IPS DF 4.7 (cell line): ENCODE data around the gene MIF4GD.
"Not testable (repeated sequence)": the region's sequence is repeated elsewhere in the genome, so short reads cannot be mapped to it uniquely, and the experiment has no call there.

Experiments
- DNase-seq: peaks from one replicate; pipeline ENCODE4 v3.0.0-alpha.2; 2013; ENCODE audit warnings: low spot score; ENCODE audit errors: extremely low read depth

MIF4GD gene

GRCh38 chr17:75288770-75289114, 17.7 kb upstream of the MIF4GD start:
- DNase-seq: no peak

GRCh38 chr17:75288359-75288758, 17.3 kb upstream of the MIF4GD start:
- DNase-seq: no peak

- no peak for DNase-seq
Measured at GRCh38 chr17:75287221-75287620, 16.2 kb upstream of the MIF4GD start.

- DNase-seq: no peak
Measured at GRCh38 chr17:75285123-75285522, 14.1 kb upstream of the MIF4GD start.

- DNase-seq: not testable (repeated sequence)
Measured at GRCh38 chr17:75280189-75280588, 9.2 kb upstream of the MIF4GD start.

- DNase-seq: no peak
Measured at GRCh38 chr17:75277664-75278071, 6.6 kb upstream of the MIF4GD start.

GRCh38 chr17:75273977-75274708, 3.1 kb upstream of the MIF4GD start:
- DNase-seq: no peak

GRCh38 chr17:75272848-75273184, 1.8 kb upstream of the MIF4GD start:
- no peak for DNase-seq

- DNase-seq: no peak
Measured at GRCh38 chr17:75271955-75272847, 1.2 kb upstream of the MIF4GD start.

GRCh38 chr17:75271233-75271954, 363 bp upstream of the MIF4GD start:
- DNase-seq: no peak

GRCh38 chr17:75270218-75270965, 639 bp downstream of the MIF4GD start:
- no peak for DNase-seq

- no peak for DNase-seq
Measured at GRCh38 chr17:75269844-75270217, 1.2 kb downstream of the MIF4GD start.

GRCh38 chr17:75267411-75268232, 3.4 kb downstream of the MIF4GD start:
- DNase-seq: peak; percentile 66

- no peak for DNase-seq
Measured at GRCh38 chr17:75267153-75267410, 3.9 kb downstream of the MIF4GD start.

- DNase-seq: no peak
Measured at GRCh38 chr17:75266316-75267152, 4.5 kb downstream of the MIF4GD start.

GRCh38 chr17:75265614-75266315, 5.3 kb downstream of the MIF4GD start:
- no peak for DNase-seq

- no peak for DNase-seq
Measured at GRCh38 chr17:75263055-75263454, 8.0 kb downstream of the MIF4GD start.

GRCh38 chr17:75262112-75262606, 8.9 kb downstream of the MIF4GD start:
- DNase-seq: no peak
